CD4-positive, alpha-beta T cell treated with Interferon alpha-2 for 1 hour (primary cell): ENCODE data around the gene RPS27.

Experiments used
- DNase-seq, 2 donors: peaks; one replicate each; pipeline ENCODE4 v3.0.0-alpha.2; 2020 to 2022

The RPS27 gene

GRCh38 chr1:153990468-153991150, at the start of gene RPS27:
Gene RPS27 (plus strand): TSS chr1:153990762. CDS start chr1:153990797, 35 bp downstream.
- peak; percentile 96 to 97 for DNase-seq

- no peak for DNase-seq
These were observed 48.5 kb upstream of the RPS27 start for GRCh38 chr1:153941826-153942725.

GRCh38 chr1:153942766-153943549, 47.6 kb upstream of the RPS27 start:
- no peak for DNase-seq

- peak; percentile 34 to 54 for DNase-seq
These were observed 46.3 kb upstream of the RPS27 start for GRCh38 chr1:153944005-153944826.

GRCh38 chr1:153944827-153945117, 45.8 kb upstream of the RPS27 start:
- no peak for DNase-seq

GRCh38 chr1:153945131-153945794, 45.3 kb upstream of the RPS27 start:
- DNase-seq = peak; percentile 88

GRCh38 chr1:153945795-153946621, 44.6 kb upstream of the RPS27 start:
- peak; percentile 86 to 93 for DNase-seq

- DNase-seq = peak; percentile 79 to 83
These were observed 43.8 kb upstream of the RPS27 start, which contains the start of gene DENND4B for GRCh38 chr1:153946622-153947241. Gene DENND4B (minus strand): TSS chr1:153946718. CDS start chr1:153944374, 2,344 bp downstream.

- DNase-seq = no peak
These were observed 39.4 kb upstream of the RPS27 start for GRCh38 chr1:153951183-153951582.

- DNase-seq = no peak
These were observed 38.8 kb upstream of the RPS27 start for GRCh38 chr1:153951801-153952200.

- DNase-seq = no peak
These were observed 36.6 kb upstream of the RPS27 start for GRCh38 chr1:153953859-153954365.

GRCh38 chr1:153954826-153955225, 35.7 kb upstream of the RPS27 start:
- no peak for DNase-seq

- DNase-seq = no peak
These were observed 33.4 kb upstream of the RPS27 start for GRCh38 chr1:153956997-153957715.

- DNase-seq = peak; percentile 13 to 62
These were observed 32.8 kb upstream of the RPS27 start for GRCh38 chr1:153957744-153958110.

- DNase-seq = peak; percentile 97 to 98
These were observed 32.2 kb upstream of the RPS27 start, which contains the start of gene CRTC2 for GRCh38 chr1:153958111-153958960. Gene CRTC2 (minus strand): TSS chr1:153958612. CDS start chr1:153958497, 115 bp downstream.

GRCh38 chr1:153958961-153959260, 31.7 kb upstream of the RPS27 start:
- no peak for DNase-seq

GRCh38 chr1:153959454-153959853, 31.1 kb upstream of the RPS27 start:
- no peak for DNase-seq

GRCh38 chr1:153960206-153960605, 30.4 kb upstream of the RPS27 start:
- DNase-seq = no peak

GRCh38 chr1:153961421-153961820, 29.1 kb upstream of the RPS27 start:
- DNase-seq = no peak
